Tibial artery (tissue), 4 donors: ENCODE data around the gene SMIM29.
A peak's percentile ranks its signal among the peaks of the same experiment; 100 is the strongest.
"Not testable (repeated sequence)": the region's sequence is repeated elsewhere in the genome, so short reads cannot be mapped to it uniquely, and the experiment has no call there.

Experiments used
- DNase-seq, 2 donors: peaks; one replicate each; pipeline ENCODE4 v3.0.0-alpha.2; 2019
- H3K27ac ChIP-seq, 2 donors: fragments of 200-600 bp; sonication (generic) in 1 of 2; 1 replicate in 1 of 2; 2 replicates in 1 of 2; pipeline ENCODE4 v1.5.1; 2018 to 2019; ENCODE audit warnings: mild to moderate bottlenecking in 1 of 2
- H3K27me3 ChIP-seq, 2 donors: fragments of 200-600 bp; sonication (generic) in 1 of 2; one replicate each; pipeline versions ENCODE4 v1.5.1 to v1.6.0; 2016 to 2019
- H3K36me3 ChIP-seq, 3 donors: fragments of 200-600 bp; sonication (generic) in 2 of 3; one replicate each; pipeline ENCODE4 v1.5.1; 2016 to 2019; ENCODE audit warnings: mild to moderate bottlenecking in 2 of 3
- H3K4me1 ChIP-seq, 4 donors: fragments of 200-600 bp; sonication (generic) in 2 of 4; 1 replicate in 3 of 4; 2 replicates in 1 of 4; pipeline ENCODE4 v1.5.1; 2016 to 2019
- H3K4me3 ChIP-seq, 2 donors: fragments of 200-600 bp; sonication (generic) in 1 of 2; 1 replicate in 1 of 2; 2 replicates in 1 of 2; pipeline ENCODE4 v1.5.1; 2018 to 2019; ENCODE audit warnings: mild to moderate bottlenecking in 2 of 2
- H3K9me3 ChIP-seq, 3 donors: fragments of 200-600 bp; sonication (generic) in 1 of 3; one replicate each; pipeline ENCODE4 v1.5.1; 2016 to 2019
- intact Hi-C: fragments of 100-400 bp; cut with DNase I; formaldehyde crosslinking; loops from one replicate; pipeline ENCODE4 v1.15.0; 2023; ENCODE audit warnings: low total_unique reads
- TF ChIP-seq, protein P1 (sequence below), 2 experiments: fragments of 200-600 bp in 1 of 2; fragments of 450-650 bp in 1 of 2; IDR thresholded peaks; one replicate each; pipeline ENCODE4 v1.5.1; 2017 to 2019; ENCODE audit warnings: antibody characterized with exemption in 2 of 2, mild to moderate bottlenecking in 1 of 2, moderate library complexity in 1 of 2

SMIM29 gene

GRCh38 chr6:34273242-34273805, 24.5 kb upstream of the SMIM29 start:
- intact Hi-C loops: no loop called here
- H3K4me3 ChIP-seq: no peak overlapping the region
- TF ChIP-seq, protein P1, sequence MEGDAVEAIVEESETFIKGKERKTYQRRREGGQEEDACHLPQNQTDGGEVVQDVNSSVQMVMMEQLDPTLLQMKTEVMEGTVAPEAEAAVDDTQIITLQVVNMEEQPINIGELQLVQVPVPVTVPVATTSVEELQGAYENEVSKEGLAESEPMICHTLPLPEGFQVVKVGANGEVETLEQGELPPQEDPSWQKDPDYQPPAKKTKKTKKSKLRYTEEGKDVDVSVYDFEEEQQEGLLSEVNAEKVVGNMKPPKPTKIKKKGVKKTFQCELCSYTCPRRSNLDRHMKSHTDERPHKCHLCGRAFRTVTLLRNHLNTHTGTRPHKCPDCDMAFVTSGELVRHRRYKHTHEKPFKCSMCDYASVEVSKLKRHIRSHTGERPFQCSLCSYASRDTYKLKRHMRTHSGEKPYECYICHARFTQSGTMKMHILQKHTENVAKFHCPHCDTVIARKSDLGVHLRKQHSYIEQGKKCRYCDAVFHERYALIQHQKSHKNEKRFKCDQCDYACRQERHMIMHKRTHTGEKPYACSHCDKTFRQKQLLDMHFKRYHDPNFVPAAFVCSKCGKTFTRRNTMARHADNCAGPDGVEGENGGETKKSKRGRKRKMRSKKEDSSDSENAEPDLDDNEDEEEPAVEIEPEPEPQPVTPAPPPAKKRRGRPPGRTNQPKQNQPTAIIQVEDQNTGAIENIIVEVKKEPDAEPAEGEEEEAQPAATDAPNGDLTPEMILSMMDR (IDR thresholded peaks at IDR 0.05): no peak
- no peaks in the 10 kb centered on the region for H3K4me1 ChIP-seq
- peaks cover 0 to 6% (median 0%) of the 10 kb centered on the region in 3 donors for H3K36me3 ChIP-seq
- H3K9me3 ChIP-seq: no peaks in the 10 kb centered on the region
- no peak overlapping the region for H3K27ac ChIP-seq
- peak; percentile 50 to 72 for DNase-seq
- no peaks in the 10 kb centered on the region for H3K27me3 ChIP-seq

DNA sequence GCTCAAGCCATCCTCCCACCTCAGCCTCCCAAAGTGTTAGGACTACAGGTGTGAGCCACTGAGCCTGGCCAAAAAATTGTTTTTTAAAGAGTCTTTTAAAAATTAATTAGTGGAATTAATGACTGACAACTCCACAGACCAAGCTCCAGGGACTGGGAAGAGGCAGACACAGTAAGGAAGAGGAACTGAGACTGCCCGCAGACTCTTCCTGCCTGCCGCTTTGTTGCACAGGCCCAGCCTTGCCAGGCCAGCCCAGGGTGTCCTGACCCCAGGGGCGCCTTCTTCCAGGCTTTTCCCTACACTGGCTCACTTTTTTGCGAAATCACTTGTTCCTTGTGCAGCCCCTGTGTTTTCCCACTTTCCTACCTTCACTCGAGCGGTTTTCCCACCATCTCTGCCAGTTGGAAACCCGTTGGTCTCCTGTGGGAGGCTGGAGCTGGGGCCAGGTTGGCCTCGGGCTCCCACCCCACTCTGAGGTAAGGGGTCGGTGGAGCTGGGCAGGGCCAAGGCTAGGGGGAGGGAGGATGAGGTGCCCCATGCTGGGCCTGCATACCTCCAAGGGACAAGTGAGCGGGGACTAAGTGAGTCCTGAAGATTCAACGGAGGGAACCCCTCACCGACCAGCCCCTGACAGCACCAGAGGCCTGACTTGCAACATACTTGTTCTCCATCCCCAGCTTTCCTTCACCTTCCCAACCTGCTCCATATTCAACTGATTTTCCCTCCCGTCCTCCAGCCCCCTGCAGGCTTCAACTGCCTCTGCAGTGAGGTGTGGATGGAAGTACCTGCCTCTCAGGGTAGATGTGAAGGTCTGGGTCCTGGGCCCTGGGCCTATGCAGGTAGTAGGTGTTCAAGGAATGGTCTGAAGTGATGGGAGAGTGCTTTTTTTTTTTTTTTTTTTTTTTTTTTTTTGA, 23.5 kb upstream of the SMIM29 start:
- no peak overlapping the region for H3K27ac ChIP-seq
- H3K9me3 ChIP-seq: no peaks in the 10 kb centered on the region
- no peaks in the 10 kb centered on the region for H3K27me3 ChIP-seq
- TF ChIP-seq, protein P1 (IDR thresholded peaks at IDR 0.05): no peak
- H3K4me3 ChIP-seq: no peak overlapping the region
- H3K36me3 ChIP-seq: no peaks in the 10 kb centered on the region
- intact Hi-C loops: no loop called here
- peak in 1 of 2 donors; percentile 41 for DNase-seq
- H3K4me1 ChIP-seq: no peaks in the 10 kb centered on the region

DNA sequence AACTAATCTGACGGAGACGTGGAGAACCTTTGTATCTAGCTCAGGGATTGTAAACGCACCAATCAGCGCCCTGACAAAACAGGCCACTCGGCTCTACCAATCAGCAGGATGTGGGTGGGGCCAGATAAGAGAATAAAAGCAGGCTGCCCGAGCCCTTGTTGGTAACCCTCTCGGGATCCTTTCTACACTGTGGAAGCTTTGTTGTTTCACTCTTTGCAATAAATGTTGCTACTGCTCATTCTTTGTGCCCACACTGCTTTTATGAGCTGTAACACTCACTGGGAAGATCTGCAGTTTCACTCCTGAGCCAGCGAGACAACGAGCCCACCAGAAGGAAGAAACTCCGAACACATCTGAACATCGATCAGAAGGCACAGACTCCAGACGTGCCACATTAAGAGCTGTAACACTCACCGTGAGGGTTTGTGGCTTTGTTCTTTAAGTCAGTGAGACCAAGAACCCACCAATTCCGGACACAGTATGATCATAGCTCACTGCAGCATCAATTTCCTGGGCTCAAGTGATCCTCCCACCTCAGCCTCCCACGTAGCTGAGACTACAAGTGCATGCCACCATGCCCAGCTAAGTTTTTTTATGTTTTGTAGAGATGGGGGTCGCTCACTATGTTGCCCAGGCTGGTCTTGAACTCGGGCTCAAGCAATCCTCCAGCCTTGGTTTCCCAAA, 21.0 kb upstream of the SMIM29 start:
- H3K27ac ChIP-seq, H3K27me3 ChIP-seq, H3K36me3 ChIP-seq, intact Hi-C loops, H3K4me1 ChIP-seq, H3K4me3 ChIP-seq, DNase-seq: not testable (repeated sequence)
- peaks cover 0 to 13% (median 0%) of the 10 kb centered on the region in 3 donors for H3K9me3 ChIP-seq

GRCh38 chr6:34269132-34269531, 20.3 kb upstream of the SMIM29 start:
- H3K27me3 ChIP-seq, DNase-seq, H3K4me3 ChIP-seq, H3K4me1 ChIP-seq, intact Hi-C loops, H3K27ac ChIP-seq, H3K36me3 ChIP-seq: not testable (repeated sequence)
- peaks cover 0 to 13% (median 0%) of the 10 kb centered on the region in 3 donors for H3K9me3 ChIP-seq

GRCh38 chr6:34267746-34268145, 18.9 kb upstream of the SMIM29 start:
- Histone ChIP-seq H3K4me3 (no peak overlapping the region), H3K27me3 (no peaks in the 10 kb centered on the region), H3K9me3 (peaks cover 0 to 13% (median 0%) of the 10 kb centered on the region in 3 donors), H3K27ac (no peak overlapping the region), H3K4me1 (no peaks in the 10 kb centered on the region), H3K36me3 (no peaks in the 10 kb centered on the region)
- TF ChIP-seq, protein P1 (IDR thresholded peaks at IDR 0.05): no peak
- intact Hi-C loops: no loop called here
- DNase-seq: no peak

GRCh38 chr6:34263484-34263883, 14.7 kb upstream of the SMIM29 start:
- intact Hi-C loops, H3K4me1 ChIP-seq, DNase-seq: not testable (repeated sequence)

More at GRCh38 chr6:34263484-34263883, 14.7 kb upstream of the SMIM29 start:
- H3K36me3 ChIP-seq, H3K27me3 ChIP-seq, H3K4me3 ChIP-seq, H3K27ac ChIP-seq: not testable (repeated sequence)
- peaks cover 0 to 13% (median 0%) of the 10 kb centered on the region in 3 donors for H3K9me3 ChIP-seq
